ENCODE measurements around the gene MR1.

Gene MR1

GRCh38 chr1:181033799-181034451 lies at the start of gene MR1:
MR1 (plus strand) TSS chr1:181033983; CDS start chr1:181034008, 25 bp downstream.
- peak; percentile 18 for DNase-seq
- no peaks in the 10 kb centered on the region for H3K27me3 Mint-ChIP-seq
- peak; percentile 96 for ATAC-seq
- peaks cover 2% of the 10 kb centered on the region for H3K36me3 Mint-ChIP-seq (ENCODE audit: low read depth)
- peaks cover 56% of the 10 kb centered on the region for H3K4me1 Mint-ChIP-seq
- peak within 1 kb of the TSS; percentile 92 for H3K27ac Mint-ChIP-seq
- H3K9me3 Mint-ChIP-seq: no peaks in the 10 kb centered on the region
- peak within 1 kb of the TSS; percentile 92 for H3K4me3 Mint-ChIP-seq

- Mint-ChIP-seq H3K36me3 (ENCODE audit: low read depth) (peaks cover 69% of the 10 kb centered on the region), H3K27me3 (no peaks in the 10 kb centered on the region), H3K27ac (no peak overlapping the region), H3K4me1 (no peaks in the 10 kb centered on the region), H3K9me3 (no peaks in the 10 kb centered on the region), H3K4me3 (no peak overlapping the region)
- ATAC-seq (no peak), DNase-seq (no peak)
These were observed 45.5 kb upstream of the MR1 start for GRCh38 chr1:180988253-180988752.

DNA sequence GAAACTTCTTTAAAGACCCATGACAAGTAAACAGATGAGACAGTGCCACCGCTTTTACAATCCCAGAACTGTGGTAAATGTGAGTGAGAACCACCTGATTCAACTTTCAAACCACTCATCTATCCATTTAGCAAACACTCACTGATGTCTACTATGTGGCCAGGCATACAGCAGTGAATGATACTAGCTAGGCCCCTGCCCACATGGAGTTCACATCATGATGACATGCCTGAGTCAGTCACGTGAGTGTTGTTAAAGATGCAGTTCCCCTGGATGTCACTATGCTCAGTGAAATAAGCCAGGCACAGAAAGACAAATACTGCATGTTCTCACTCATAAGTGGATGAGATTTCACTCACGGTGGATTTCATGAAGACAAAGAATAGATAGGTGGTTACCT lies 39.5 kb upstream of the MR1 start:
- ATAC-seq (peak; percentile 89), DNase-seq (no peak)
- H3K27ac Mint-ChIP-seq: no peak overlapping the region
- peaks cover 53% of the 10 kb centered on the region for H3K36me3 Mint-ChIP-seq (ENCODE audit: low read depth)
- H3K27me3 Mint-ChIP-seq: no peaks in the 10 kb centered on the region
- H3K4me1 Mint-ChIP-seq: peaks cover 3% of the 10 kb centered on the region
- H3K9me3 Mint-ChIP-seq: no peaks in the 10 kb centered on the region
- no peak overlapping the region for H3K4me3 Mint-ChIP-seq

DNA sequence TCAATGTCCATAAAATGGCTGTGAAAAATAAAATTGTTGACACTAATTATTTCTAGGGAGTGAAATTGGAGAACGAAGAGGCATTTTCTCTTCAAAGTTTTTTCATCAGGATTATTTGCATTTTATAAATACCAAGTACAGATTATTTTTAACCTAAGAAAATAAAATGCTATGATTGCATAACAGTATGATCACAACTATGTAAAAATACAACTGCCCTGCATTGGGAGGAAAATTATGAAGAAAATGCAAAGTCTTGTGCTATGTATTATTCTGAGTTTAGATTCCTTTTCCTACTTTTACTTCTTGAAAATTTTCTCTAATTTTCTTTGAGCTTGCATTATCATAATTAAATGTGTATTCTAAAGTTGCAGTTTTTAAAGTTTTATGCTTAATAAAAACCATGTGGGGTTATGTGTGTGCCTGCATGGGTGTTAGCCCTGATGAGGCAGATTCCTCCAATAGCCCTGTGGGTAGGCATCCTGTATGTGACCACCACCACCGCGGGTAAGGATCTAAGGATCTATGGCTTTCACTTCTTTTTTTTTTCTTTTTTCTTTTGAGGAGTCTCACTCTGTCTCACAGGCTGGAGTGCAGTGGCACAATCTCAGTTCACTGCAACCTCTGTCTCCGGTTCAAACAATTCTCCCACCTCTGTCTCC lies 35.8 kb upstream of the MR1 start:
- no peak overlapping the region for H3K4me3 Mint-ChIP-seq
- no peak for ATAC-seq
- H3K36me3 Mint-ChIP-seq (ENCODE audit: low read depth): peaks cover 52% of the 10 kb centered on the region

DNA sequence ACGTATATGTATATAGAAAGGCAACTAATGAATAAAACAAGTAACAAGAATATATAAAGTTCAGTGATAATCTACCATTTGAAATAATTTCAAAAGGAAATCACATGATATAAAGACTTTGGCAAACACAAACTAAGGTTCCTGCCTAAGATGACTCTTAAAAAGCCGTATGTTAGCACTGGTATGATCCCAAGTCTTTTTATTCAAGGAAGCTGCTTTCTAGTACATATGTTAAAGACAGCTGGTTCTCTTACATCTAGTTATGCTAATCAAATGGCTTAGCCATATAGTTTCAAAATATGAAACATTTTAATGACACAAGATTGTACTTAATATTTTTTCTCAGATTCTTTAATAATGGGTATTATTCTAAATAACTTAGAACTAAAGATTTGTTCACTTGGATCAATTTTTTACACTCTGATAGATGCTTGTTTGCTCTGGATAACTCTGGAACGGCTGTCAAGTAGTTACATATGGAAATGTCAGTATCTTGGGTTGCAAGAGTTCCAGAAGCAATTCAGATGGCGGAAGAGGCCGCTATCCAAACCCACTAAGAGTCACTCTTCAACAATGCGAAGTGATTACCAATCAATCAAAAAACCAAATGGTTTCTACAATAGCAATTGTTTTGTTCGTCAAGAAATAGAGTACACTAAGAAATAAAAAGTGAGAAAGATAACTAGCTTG lies 32.5 kb upstream of the MR1 start:
- Mint-ChIP-seq H3K4me3 (no peak overlapping the region), H3K27ac (no peak overlapping the region), H3K4me1 (no peaks in the 10 kb centered on the region), H3K36me3 (ENCODE audit: low read depth) (peaks cover 65% of the 10 kb centered on the region), H3K9me3 (no peaks in the 10 kb centered on the region), H3K27me3 (no peaks in the 10 kb centered on the region)
- ATAC-seq: no peak
- DNase-seq: no peak

More for the DNA sequence above, 35.8 kb upstream of the MR1 start:
- H3K27me3 Mint-ChIP-seq: no peaks in the 10 kb centered on the region
- no peaks in the 10 kb centered on the region for H3K9me3 Mint-ChIP-seq
- H3K27ac Mint-ChIP-seq: no peak overlapping the region
- no peak for DNase-seq
- peaks cover 3% of the 10 kb centered on the region for H3K4me1 Mint-ChIP-seq

DNA sequence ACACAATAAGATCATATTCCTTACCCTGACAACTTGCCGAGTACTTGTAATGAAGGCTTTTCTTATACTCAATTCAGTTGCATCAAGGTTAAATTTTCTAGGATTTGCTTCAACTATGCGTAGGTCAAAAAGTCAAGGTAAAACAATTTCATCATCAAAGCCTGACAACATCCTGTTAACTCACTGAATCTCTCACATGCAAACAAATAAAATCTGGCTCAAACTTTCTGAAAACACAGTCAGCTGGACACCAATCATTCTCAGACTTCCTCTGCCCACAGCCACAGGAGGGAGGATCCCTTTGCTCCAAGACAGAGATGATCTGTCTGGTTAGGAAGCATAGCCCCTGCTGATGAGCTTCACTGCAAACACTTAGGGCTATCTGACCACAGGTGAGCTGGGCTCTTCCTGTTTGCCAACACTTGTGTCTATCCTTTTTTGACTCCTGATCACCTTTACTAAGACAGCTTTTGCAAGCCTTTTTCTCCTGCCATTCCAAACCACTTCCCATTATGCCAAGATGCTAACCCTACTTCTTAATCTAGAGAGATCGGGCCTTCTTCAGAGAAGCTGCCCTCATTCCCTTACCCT lies 31.1 kb upstream of the MR1 start:
- Mint-ChIP-seq H3K27ac (peak overlapping the region; percentile 2), H3K4me1 (no peaks in the 10 kb centered on the region), H3K36me3 (ENCODE audit: low read depth) (peaks cover 61% of the 10 kb centered on the region), H3K27me3 (no peaks in the 10 kb centered on the region), H3K4me3 (no peak overlapping the region), H3K9me3 (no peaks in the 10 kb centered on the region)
- ATAC-seq (no peak), DNase-seq (no peak)

DNA sequence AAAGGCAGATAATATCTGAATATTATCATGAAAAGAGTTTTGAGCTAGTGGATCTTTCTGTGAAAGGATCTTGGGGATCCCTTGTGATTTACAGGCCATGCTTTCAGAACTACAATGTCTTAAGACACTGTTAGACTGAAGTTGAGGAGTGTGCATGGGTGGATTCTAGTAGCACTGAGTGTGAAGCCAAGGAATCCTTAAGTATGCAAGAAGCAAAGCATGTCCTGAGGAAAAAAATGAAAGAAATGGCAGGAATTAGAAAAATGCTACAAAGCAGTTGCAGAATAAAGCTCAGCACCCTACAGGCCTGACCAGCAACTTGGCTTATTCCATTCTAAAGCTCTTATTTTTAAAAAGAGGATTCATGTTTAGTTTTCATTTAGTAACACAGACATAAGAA lies 23.0 kb upstream of the MR1 start:
- no peak for DNase-seq
- Mint-ChIP-seq H3K9me3 (no peaks in the 10 kb centered on the region), H3K27ac (no peak overlapping the region), H3K27me3 (no peaks in the 10 kb centered on the region), H3K36me3 (ENCODE audit: low read depth) (peaks cover 26% of the 10 kb centered on the region), H3K4me3 (no peak overlapping the region), H3K4me1 (peaks cover 35% of the 10 kb centered on the region)
- no peak for ATAC-seq

DNA sequence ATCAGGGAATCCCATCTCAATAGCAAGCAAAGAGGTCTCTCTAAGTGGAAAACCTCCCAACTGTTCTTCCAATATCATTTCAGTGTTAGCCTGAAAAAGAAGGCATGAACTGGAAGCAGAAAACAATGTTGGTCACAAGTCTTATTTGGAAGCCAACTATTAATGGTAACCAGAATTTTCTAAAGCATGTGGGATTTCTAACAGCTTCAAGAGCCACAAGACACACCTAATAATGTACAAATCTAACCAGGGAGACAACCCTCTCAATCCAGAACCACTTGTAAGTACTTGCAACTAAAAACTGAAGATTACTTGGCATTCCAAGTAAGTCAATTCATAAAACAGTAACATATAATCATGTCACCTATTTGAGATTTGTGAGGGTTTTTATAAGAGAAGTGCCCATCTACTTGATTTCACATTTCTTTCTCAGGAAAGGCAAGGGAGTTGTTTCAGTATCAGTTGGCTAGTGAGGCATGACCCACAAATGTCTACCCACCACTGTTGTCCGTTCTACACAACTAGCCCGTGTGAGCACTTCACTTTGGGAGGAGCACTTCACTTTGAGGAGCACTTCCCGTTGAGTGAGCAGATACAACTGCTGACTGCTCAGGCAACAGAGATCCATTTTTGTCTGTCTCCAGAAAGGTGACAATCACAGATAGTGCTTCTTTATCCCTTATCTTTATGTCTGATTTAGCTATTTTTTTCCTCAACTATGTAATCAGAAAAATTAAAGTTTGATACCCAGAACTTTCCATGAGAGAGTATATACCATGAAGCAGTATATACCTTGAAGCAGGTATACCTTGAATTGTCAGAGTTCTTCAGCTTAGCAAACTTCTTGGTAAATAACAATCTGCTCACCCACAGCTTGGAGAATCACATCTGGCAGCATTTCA lies 22.2 kb upstream of the MR1 start:
- peaks cover 35% of the 10 kb centered on the region for H3K4me1 Mint-ChIP-seq
- H3K27ac Mint-ChIP-seq: peak overlapping the region; percentile 27
- DNase-seq (no peak), ATAC-seq (no peak)
- H3K4me3 Mint-ChIP-seq: no peak overlapping the region
- H3K9me3 Mint-ChIP-seq: no peaks in the 10 kb centered on the region
- H3K36me3 Mint-ChIP-seq (ENCODE audit: low read depth): peaks cover 26% of the 10 kb centered on the region
- H3K27me3 Mint-ChIP-seq: no peaks in the 10 kb centered on the region

DNA sequence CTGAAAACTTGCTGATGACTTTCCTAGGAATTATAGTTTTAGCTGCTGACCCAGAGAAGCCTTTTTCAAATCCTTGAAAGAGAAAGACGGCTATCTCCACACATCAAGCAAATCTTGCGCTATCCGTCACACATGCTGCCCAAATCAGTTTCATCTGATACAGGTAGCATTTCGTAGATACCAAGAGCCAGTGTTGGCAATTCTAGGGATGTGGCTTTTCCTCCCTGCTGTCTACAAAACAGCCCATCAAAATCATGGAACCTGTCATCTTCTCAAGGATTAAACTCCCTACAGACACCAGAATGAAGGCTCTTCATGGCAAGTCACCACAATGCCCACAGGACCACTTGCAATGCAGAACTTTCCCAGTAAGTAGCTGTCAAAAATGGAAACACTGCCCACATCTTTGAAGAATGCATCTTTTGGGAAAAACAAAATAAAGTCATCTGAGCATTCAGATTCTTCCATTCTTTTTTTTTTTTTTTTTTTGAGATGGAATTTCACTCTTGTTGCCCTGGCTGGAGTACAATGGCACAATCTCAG lies 21.5 kb upstream of the MR1 start:
- H3K4me1 Mint-ChIP-seq: peaks cover 35% of the 10 kb centered on the region
- no peaks in the 10 kb centered on the region for H3K9me3 Mint-ChIP-seq
- no peak for ATAC-seq
- no peak overlapping the region for H3K27ac Mint-ChIP-seq
- H3K4me3 Mint-ChIP-seq: no peak overlapping the region
- no peak for DNase-seq
- peaks cover 26% of the 10 kb centered on the region for H3K36me3 Mint-ChIP-seq (ENCODE audit: low read depth)
- no peaks in the 10 kb centered on the region for H3K27me3 Mint-ChIP-seq

DNA sequence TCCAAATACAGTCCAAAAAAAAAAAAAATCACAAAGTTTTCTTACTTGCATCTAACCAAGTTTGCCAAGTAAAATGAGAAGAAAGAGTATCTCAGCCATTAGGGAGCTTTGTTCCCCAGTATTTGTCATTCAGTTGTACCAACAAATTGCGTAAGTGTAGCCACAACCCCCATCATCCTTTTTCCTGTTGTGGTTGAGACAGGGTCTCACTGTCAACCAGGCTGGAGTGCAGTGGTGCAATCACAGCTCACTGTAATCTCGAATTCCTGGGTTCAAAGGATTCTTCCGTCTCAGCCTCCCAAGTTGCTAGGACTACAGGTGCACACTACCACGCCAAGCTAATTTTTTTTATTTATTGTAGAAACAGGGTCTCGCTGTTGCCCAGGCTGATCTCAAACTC lies 20.6 kb upstream of the MR1 start:
- Mint-ChIP-seq H3K9me3 (no peaks in the 10 kb centered on the region), H3K4me3 (peak overlapping the region; percentile 50), H3K4me1 (peaks cover 41% of the 10 kb centered on the region), H3K27me3 (no peaks in the 10 kb centered on the region), H3K27ac (peak overlapping the region; percentile 56), H3K36me3 (ENCODE audit: low read depth) (peaks cover 31% of the 10 kb centered on the region)
- ATAC-seq (no peak), DNase-seq (no peak)

DNA sequence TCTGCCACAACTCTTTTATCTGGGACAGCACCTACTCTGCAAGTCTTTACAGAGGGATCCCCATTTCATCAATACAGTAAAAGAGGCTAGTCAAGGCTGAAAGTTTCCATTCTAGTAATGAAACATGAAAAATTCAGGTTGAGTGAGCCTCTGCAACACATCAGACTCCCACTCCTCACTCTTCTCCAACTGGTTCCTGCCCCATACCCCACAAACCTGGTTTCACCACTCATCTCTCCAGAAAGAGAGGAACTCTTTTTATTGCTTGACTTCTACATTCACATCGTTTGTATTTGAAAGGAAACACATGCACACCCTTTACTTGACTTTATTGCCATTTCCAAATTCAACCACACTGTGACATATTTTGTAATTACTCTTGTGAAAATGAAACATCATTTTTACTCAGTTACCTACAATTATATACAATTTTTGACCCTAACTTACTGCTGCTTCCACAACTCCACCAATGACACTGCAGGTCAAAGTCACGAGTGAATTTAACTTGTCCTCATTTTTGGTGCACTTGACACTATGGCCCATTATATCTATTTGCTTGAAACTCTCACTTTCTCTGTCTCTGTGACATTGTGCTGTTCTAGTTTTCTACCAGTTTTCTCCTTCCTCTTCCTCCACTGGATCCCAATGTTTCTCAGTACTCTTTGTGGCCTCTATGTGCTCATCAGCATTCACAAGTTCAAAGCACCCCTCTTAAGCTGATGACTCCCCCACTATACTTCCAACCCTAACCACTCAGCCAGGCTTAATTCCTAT lies 19.1 kb upstream of the MR1 start:
- DNase-seq (no peak), ATAC-seq (peak; percentile 85)
- Mint-ChIP-seq H3K27me3 (no peaks in the 10 kb centered on the region), H3K27ac (no peak overlapping the region), H3K9me3 (no peaks in the 10 kb centered on the region), H3K4me1 (peaks cover 46% of the 10 kb centered on the region), H3K4me3 (no peak overlapping the region), H3K36me3 (ENCODE audit: low read depth) (peaks cover 37% of the 10 kb centered on the region)

DNA sequence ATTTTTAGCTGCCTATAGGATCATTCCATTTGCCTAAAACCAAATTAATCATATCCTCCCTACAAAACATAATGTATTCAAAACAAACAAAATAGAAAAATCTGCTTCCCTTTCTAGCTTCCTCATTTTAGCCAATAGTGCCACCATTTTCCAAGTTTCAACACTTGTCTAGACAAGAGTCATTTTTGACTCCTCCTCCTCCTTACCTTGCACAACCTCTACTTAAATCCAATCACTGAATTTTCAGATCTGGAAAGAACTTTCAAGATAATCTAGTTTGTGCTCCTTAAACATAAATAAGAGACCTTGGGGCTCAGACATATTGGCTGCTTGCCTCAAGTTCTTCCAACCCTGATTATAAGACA lies 18.6 kb upstream of the MR1 start:
- H3K27me3 Mint-ChIP-seq: no peaks in the 10 kb centered on the region
- H3K4me1 Mint-ChIP-seq: peaks cover 47% of the 10 kb centered on the region
- no peaks in the 10 kb centered on the region for H3K9me3 Mint-ChIP-seq
- peaks cover 34% of the 10 kb centered on the region for H3K36me3 Mint-ChIP-seq (ENCODE audit: low read depth)
- no peak overlapping the region for H3K27ac Mint-ChIP-seq
- no peak overlapping the region for H3K4me3 Mint-ChIP-seq
- ATAC-seq (no peak), DNase-seq (no peak)

DNA sequence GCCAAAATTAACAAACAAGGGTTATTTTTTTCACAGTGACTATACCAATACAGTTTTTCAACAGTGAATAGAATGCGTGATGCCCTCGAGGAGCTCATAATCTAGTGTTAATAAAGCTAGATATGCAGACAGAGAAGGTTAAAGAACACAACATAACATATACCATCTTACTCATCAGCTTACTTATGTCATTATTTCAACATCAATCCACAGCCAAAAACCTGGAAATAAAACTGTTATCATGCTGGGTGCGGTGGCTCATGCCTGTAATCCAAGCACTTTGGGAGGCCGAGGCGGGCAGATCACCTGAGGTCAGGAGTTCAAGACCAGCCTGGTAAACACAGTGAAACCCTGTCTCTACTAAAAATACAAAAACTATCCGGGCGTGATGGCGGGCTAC lies 17.2 kb upstream of the MR1 start:
- ATAC-seq (no peak), DNase-seq (no peak)
- H3K4me3 Mint-ChIP-seq: no peak overlapping the region
- H3K27ac Mint-ChIP-seq: no peak overlapping the region
- peaks cover 26% of the 10 kb centered on the region for H3K36me3 Mint-ChIP-seq (ENCODE audit: low read depth)
- H3K4me1 Mint-ChIP-seq: peaks cover 48% of the 10 kb centered on the region
- no peaks in the 10 kb centered on the region for H3K27me3 Mint-ChIP-seq
- H3K9me3 Mint-ChIP-seq: no peaks in the 10 kb centered on the region

Data from activated naive CD8-positive, alpha-beta T cell treated with anti-CD3 and anti-CD28 coated beads, Interleukin-2, amount 50 U/mL, for 24 hours (primary cell).